HG02759 (cell line): ENCODE measurements around the gene PEX7.
"Not testable (repeated sequence)": the region's sequence is repeated elsewhere in the genome, so short reads cannot be mapped to it uniquely, and the experiment has no call there.

Source experiments
- ATAC-seq: cut with Tn5 transposase; IDR thresholded peaks from one replicate; pipeline ENCODE4 v1.9.1; 2021; ENCODE audit warnings: mild to moderate bottlenecking, moderate library complexity; ENCODE audit not compliant: unreplicated experiment

PEX7 gene

GRCh38 chr6:136840276-136841001, 18.0 kb downstream of the PEX7 start:
- ATAC-seq: no peak

DNA sequence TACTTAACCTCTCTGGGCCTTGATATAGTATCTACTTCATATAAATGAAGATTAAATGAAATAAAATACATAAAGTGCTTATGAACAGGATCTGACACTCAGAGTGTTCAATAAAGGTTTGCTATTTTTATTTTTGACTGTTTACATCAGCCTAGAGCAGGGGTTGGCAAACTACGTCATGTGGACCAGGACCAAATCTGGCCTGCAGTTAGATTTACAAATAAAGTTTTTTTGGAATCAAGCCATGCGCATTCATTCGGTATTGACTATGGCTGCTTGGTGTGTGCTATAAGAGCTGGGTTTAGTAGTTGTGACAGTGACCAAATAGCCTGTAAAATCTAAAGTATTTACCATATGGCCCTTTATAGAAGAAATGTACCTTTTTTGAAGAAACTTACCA, 20.8 kb downstream of the PEX7 start:
- ATAC-seq: no peak

DNA sequence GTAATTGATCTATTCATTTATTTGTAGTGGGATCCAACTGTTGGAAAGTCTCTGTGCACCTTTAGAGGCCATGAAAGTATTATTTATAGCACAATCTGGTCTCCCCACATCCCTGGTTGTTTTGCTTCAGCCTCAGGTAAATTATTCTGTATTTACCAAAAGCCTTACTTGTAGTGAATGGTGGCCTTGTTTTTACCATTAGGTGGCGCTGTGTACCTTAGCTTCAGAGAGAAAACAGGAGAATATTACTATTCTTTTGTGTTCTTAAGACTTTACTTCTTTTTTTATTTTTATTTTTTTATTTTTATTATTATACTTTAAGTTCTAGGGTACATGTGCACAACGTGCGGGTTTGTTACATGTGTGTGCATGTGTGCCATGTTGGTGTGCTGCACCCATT, 23.7 kb downstream of the PEX7 start:
- no peak for ATAC-seq

DNA sequence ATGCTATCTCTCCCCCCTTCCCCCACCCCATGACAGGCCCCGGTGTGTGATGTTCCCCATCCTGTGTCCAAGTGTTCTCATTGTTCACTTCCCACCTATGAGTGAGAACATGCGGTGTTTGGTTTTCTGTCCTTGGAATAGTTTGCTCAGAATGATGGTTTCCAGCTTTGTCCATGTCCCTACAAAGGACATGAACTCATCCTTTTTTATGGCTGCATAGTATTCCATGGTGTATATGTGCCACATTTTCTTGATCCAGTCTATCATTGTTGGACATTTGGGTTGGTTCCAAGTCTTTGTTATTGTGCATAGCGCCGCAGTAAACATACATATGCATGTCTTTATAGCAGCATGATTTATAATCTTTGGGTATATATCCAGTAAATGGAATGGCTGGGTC, 24.1 kb downstream of the PEX7 start:
- ATAC-seq: not testable (repeated sequence)

- ATAC-seq: not testable (repeated sequence)
Measured at GRCh38 chr6:136849979-136850563, 27.7 kb downstream of the PEX7 start.

DNA sequence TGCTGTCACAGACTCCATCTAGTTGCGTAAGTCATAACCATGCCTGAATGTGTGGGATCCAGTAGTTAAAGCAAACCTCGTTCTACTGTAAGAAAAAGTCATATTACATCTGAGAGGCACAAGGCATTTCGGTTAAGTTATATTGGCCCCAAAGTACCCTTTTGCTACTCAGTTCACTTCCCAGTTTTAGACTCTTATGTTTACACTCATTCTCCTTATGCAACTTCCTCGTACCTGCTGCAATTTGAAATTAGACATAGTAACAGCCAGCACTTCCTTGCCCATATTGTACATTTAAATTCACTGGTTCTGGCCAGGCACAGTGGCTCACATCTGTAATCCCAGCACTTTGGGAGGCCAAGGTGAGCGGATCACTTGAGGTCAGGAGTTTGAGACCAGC, 37.0 kb downstream of the PEX7 start:
- ATAC-seq: no peak

DNA sequence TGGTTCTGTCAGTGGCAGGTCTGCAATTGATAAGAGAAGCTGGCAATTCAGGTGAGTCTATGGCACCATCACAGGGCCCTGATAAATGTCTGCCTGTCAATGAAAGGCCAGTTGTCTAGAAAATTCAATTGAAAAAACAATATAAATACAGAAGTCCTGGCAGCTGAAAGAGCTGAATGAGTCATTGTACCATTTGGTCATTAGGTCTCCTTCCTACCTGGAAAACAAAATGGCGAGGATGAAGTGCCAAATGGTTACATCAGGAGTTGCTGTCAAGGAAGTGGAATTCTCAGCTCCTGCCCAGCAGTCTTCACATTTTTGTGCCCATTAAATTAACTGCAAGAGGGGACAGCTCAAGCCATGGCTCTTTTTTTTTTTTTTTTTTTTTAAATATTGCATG, 37.7 kb downstream of the PEX7 start:
- no peak for ATAC-seq

DNA sequence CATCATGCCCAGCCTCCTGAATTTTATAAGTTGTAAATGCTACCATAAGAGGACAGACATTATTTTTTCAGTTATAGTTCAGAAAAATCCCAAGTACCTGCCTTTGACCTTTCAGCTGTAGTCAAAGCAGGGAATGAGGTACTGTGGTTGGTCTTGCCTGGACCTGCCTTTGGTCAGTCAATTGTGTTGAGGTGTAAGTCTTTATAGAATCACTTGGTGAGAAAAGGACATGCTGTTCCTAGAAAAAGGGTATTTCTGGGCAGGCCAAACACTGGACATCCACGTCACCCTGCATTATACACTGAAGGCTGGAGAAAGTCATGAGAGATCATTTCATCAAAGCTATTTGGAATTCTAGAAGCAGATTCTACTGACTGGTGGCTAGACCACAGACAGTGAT, 40.3 kb downstream of the PEX7 start:
- ATAC-seq: no peak

GRCh38 chr6:136863752-136864151, 41.4 kb downstream of the PEX7 start:
- ATAC-seq: no peak

DNA sequence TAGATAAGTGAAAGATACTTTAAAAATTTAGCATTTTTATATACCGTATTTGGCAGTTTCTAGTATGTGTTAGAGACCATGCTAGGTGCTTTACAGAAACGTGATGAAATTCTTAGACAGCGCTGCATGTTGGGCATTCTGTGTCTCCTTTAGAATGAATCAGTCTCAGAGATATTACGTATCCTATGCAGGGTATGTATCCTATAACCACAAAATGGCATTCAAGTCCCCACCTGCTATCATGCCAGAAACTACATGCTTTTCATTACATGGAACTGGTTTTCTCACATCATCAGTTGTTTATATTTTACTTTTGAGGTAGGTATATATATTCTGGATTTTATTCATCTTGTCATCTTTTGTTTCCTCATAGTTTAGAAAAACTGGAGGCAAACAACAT, 42.3 kb downstream of the PEX7 start:
- ATAC-seq: no peak

DNA sequence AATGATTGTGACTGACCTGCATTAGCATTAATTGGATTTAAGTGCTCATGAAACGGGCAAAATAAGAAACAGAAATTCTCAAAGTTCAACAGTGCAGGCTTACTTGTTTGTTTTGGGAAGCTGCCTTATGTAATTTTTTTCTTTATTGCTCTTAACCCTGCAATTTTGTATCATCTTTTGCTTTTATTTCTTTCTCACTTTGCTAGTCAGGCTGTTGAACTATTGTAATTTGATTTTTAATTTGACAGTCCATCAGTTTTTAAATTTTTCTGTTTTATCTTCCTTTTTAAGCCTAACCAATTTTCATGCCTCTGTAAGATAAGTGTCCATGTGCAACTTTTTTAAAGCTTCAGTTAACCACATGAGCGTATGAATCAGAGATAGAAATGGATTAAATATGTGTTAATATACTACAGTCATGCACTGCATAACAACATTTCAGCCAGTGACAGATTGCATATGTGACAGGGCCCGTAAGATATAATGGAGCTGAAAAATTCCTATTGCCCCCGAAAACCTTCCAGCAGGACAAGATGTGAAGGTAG, 44.6 kb downstream of the PEX7 start:
- ATAC-seq: no peak

GRCh38 chr6:136869451-136869850, 47.1 kb downstream of the PEX7 start:
- no peak for ATAC-seq

DNA sequence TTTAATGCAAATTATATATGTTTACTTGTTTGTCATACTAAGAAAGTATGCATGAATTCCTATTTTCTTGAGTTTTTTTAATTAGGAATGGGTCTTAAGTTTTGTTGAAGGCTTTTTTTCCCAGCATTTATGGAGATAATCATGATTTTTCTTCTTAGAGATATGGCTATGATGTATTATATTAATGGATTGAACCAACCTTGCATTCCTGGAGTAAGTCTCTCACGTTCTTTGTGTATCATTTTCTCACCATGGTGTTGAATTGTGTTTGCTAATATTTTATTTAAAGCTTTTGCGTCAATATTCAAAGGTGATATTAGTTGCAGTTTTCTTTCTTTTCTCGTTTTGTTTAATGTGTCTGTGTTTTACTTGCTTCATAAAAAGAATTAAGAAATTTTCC, 51.4 kb downstream of the PEX7 start:
- no peak for ATAC-seq

DNA sequence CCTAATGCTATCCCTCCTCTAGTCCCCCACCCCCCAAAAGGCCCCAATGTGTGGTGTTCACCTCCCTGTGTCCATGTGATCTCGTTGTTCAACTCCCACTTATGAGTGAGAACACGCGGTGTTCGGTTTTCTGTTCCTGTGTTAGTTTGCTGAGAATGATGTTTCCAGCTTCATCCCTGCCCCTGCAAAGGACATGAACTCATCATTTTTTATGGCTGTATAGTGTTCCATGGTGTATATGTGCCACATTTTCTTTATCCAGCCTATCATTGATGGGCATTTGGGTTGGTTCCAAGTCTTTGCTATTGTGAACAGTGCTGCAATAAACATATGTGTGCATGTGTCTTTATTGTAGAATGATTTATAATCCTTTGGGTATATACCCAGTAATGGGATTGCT, 54.1 kb downstream of the PEX7 start:
- ATAC-seq: not testable (repeated sequence)

DNA sequence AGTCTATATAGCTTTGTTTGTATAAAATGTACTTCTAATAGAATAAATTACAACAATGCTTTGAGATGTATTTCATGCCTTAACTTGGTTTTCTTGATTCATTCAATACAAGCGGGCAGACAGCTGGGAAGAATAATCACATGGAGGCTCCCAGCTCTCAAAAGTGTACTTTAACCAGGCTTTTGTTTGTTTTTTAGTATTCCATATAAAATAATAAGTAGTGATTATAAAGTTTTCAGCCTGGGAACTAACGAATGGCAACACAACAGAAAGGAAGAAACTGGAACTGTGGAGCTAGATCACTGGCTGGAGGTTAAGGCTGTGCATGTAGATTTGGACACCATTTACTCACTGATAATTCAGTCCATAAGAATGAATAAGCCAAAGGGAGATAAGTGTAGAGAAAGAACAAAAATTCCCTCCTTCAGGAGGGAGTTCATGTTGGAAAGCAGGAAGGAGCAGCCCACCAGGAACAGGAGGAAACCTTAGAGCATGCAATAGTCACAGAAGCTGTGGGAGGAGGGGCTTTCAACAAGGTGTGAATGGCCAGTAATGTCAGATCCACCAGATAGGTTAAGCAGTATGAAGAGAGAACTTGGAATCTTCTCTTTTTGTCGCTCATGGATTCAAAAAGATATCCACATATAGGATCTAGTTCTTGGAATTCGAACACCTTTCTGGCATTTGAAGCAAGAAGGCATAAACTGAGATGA, 58.5 kb downstream of the PEX7 start:
- no peak for ATAC-seq

DNA sequence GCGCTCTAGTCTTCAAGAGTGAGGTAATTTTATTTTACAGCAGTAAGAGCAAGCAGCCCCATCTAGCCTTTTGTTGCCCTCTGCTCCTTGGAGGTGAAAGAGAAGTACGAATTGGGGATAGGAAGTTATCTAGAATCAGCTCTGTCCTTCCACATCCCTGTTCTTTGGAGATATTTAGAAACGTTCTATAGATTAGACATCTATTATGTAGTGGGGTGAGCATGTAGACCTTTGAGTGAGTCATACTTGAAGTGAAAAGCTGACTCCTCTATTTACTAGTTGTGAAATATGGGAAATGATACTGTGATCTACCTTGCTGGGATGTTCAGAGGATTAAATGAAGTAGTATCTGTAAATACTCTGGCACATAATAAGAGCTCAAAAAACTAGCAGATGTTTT, 63.7 kb downstream of the PEX7 start:
- no peak for ATAC-seq

GRCh38 chr6:136887953-136888352, 65.6 kb downstream of the PEX7 start:
- no peak for ATAC-seq

- no peak for ATAC-seq
Measured at GRCh38 chr6:136889271-136890193, 67.1 kb downstream of the PEX7 start.

DNA sequence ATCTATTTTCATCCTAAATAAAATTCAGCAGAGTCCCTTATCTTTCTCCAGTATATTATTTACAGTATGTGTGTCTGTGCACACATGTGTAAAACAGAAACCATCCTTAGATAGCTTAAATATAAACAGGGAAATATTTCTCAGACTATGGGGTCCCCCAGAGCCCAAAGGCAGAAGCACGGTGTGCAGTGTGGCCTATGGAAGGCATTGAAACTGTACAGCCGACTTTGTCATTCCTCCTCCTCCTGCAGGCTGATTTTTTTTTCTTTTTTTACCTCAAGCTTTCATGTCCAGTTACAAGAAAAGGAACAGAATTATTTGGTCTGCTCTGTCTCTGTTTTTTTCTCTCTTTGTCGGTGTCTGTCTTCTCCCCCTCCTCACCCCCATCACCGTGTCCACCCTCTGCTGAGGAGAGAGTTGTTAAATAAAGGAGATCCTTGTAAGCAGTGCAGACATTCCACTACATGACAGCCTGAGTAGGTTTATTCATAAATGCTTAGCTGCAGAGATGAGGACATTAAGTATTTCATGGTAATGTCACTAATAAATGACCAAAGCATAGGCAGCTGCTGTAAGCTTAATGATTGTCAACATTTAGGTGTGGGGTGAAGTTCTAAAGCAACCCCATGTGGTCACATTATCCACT, 67.9 kb downstream of the PEX7 start:
- no peak for ATAC-seq

GRCh38 chr6:136890986-136891385, 68.6 kb downstream of the PEX7 start:
- no peak for ATAC-seq
